WTC11 (cell line): ENCODE measurements around the gene LCN10.

Experiments
- FOXJ3 ChIP-seq: sonication (generic); formaldehyde crosslinking; IDR thresholded peaks from 2 replicates; pipeline ENCODE4 v1.9.0; 2021; ENCODE audit warnings: missing genetic modification reagents, mild to moderate bottlenecking, borderline replicate concordance
- NR2C2 ChIP-seq: sonication (generic); formaldehyde crosslinking; IDR thresholded peaks from 2 replicates; pipeline ENCODE4 v1.8.0; 2022; ENCODE audit warnings: mild to moderate bottlenecking, missing genetic modification reagents
- TF ChIP-seq, protein P1 (sequence below): fragments of 200-600 bp; IDR thresholded peaks from 2 replicates; pipeline ENCODE4 v1.8.0; 2022; ENCODE audit warnings: antibody characterized with exemption
- TF ChIP-seq, protein P2 (sequence below): sonication (generic); formaldehyde crosslinking; IDR thresholded peaks from 2 replicates; pipeline ENCODE4 v1.8.1; 2022; ENCODE audit warnings: missing genetic modification reagents, borderline replicate concordance

DNA sequence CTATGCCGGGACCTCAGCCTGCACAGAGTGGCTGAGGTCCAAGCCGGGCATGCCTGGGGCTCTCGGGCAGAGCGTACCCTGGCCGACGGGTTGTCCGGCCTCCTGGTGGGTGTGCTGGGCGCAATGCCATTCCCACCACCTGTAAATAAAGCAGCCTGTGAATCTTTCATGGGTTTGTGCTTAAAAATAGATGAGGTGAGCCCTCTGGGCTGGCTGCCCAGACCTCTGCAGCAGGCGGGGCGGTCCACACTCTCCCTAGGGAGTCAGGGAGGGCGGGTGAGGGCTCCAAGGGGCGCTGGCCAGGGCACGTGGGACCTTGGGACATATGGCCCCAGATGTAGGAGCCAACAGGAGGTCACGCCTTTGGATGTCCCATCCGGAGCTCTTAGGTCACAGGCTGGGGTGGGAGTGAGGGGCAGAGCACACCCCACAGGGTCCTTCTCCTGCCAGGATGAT is 51.9 kb downstream of the LCN10 start:
- TF ChIP-seq, protein P1, sequence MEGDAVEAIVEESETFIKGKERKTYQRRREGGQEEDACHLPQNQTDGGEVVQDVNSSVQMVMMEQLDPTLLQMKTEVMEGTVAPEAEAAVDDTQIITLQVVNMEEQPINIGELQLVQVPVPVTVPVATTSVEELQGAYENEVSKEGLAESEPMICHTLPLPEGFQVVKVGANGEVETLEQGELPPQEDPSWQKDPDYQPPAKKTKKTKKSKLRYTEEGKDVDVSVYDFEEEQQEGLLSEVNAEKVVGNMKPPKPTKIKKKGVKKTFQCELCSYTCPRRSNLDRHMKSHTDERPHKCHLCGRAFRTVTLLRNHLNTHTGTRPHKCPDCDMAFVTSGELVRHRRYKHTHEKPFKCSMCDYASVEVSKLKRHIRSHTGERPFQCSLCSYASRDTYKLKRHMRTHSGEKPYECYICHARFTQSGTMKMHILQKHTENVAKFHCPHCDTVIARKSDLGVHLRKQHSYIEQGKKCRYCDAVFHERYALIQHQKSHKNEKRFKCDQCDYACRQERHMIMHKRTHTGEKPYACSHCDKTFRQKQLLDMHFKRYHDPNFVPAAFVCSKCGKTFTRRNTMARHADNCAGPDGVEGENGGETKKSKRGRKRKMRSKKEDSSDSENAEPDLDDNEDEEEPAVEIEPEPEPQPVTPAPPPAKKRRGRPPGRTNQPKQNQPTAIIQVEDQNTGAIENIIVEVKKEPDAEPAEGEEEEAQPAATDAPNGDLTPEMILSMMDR: no peak
- no peak for TF ChIP-seq NR2C2 (CRISPR knock-in tag)
- TF ChIP-seq, protein P2, sequence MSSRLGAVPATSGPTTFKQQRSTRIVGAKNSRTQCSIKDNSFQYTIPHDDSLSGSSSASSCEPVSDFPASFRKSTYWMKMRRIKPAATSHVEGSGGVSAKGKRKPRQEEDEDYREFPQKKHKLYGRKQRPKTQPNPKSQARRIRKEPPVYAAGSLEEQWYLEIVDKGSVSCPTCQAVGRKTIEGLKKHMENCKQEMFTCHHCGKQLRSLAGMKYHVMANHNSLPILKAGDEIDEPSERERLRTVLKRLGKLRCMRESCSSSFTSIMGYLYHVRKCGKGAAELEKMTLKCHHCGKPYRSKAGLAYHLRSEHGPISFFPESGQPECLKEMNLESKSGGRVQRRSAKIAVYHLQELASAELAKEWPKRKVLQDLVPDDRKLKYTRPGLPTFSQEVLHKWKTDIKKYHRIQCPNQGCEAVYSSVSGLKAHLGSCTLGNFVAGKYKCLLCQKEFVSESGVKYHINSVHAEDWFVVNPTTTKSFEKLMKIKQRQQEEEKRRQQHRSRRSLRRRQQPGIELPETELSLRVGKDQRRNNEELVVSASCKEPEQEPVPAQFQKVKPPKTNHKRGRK (CRISPR knock-in tag): no peak
- no peak for TF ChIP-seq FOXJ3 (CRISPR knock-in tag)
